HG03139 (cell line): ENCODE measurements around the gene SLC15A1.
"Not testable (repeated sequence)": the region's sequence is repeated elsewhere in the genome, so short reads cannot be mapped to it uniquely, and the experiment has no call there.

ENCODE experiments used
- ATAC-seq: cut with Tn5 transposase; IDR thresholded peaks from one replicate; pipeline ENCODE4 v1.9.1; 2021; ENCODE audit not compliant: unreplicated experiment

Gene SLC15A1

DNA sequence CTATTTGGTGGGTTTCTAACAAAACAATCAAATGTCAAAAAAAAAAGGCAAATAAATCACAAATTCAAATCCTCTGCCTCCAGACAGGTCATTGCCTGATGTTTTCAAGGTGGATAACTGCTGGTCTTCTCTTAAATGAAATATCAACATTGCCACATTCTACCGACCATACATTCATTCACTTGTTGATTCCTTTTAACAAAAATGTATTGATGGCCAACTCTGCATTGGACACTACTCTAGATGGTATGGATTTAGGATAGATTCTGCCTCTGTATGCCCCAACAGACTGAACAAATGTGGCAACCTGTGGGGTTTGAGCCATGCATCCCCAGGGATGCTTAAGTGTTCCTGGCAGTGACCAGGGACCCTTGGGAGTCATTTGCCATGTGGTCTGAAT lies 88.0 kb downstream of the SLC15A1 start:
- no peak for ATAC-seq

DNA sequence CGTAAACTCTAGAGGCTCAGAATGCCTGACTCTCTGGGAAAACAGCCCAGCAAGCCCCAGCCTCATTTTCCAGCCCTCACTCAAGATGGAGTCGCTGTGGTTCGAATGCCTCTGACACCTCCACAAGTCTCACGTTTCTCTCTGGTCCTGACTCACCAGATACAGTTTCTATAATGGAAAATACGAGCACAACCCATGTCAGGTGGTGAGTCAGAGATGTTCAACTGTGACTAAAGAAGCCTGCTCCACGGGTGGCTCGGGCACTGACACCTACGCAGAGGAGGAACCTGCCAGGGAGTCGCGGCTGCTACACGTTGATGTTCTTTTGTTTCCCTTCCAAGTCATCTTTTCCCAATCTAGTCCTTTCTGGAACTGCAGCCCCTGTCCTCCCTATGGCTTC lies 88.4 kb downstream of the SLC15A1 start:
- no peak for ATAC-seq

GRCh38 chr13:98658131-98658530 lies 94.3 kb downstream of the SLC15A1 start:
- no peak for ATAC-seq

DNA sequence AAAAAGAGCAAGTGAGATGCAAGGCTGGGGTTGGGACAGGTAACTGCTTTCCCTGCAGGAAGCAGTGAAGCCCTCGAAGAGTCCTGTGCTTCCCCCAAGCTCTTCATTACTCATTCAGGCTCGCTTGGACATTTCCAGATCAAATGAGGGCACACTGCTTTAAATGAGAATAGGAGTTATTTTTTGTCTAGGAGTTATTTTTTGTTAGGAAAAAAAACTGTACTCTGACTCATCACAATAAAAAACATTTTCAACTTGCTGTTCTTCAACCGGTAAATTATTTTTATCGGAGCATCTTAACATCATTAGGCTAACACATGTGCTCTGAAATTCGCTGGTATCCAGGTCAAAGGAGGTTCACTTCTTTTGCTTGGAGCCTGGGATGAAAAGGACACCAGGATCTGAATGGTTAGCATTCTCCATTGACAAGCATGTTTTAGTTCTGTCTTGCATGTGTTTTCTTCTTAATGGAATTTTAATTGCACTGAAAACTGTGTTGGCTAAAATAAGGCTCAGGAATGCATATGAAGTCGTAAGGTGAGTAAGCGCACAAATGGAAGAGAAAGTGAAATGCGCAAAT lies 94.9 kb downstream of the SLC15A1 start:
- no peak for ATAC-seq

DNA sequence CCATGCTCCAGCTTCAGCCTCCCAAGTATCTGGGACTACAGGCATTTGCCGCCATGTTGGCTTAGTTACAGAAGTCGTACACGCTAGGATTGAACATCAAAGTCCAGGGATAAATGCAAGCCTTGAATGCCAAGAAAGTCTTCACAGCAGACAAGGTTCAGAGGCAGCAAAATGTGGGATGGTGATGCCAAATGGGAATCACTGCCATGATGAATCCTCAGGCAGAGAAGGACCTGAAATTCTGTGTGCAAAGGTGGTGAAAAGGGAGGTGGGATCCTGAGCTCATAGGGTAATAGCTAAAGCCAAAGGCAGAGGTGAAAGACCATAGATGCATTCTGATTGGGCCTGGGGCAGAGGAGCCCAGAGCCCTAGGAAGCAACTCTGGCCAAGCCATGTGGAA lies 96.2 kb downstream of the SLC15A1 start:
- no peak for ATAC-seq

DNA sequence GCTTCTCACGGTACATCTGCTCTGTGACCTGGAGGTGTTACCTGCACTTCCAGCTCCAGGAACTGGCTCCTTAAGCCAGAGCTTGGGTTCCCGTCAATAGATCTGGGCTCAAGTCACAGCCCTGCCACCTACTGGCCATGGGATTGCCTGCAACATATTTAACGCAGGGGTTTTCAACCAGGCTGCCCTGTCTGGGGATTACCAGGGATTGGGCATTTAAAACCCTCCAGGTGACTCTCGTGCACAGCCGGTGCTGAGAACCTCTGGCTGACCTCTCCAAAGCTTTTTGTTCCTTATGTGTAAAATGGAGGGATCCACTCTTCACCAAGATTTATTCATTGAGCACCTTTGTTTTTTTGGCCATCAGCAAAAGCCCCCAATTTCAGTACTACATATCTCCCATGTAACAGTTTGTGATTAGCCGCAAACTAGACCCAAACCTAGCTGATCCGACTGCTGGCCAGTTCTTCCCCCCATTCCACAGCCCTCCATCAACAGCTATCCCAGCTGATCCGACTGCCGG lies 98.9 kb downstream of the SLC15A1 start:
- ATAC-seq = peak; percentile 88

- ATAC-seq = no peak
Measured at GRCh38 chr13:98652721-98653462, 99.6 kb downstream of the SLC15A1 start.

DNA sequence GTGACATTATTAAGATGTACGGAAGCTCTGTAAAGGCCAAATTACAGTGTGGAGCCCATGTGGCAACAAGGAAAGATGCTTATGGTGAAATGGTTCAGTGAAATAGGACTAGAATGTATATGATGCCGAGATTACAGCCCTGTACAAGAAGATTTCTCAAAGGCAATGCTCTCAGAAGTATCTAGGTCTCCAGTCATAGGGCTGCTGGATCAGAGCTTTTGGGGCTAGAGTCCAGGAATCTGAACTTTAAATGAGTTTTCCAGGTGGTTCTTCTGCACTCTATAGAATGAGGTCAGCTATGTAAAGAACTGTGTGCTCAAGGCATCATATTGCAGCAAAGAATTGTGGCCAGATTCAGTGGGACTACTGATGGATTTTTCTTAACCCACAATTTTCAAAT lies 100.2 kb downstream of the SLC15A1 start:
- no peak for ATAC-seq

- ATAC-seq = no peak
Measured at GRCh38 chr13:98651744-98652143, 100.7 kb downstream of the SLC15A1 start.

DNA sequence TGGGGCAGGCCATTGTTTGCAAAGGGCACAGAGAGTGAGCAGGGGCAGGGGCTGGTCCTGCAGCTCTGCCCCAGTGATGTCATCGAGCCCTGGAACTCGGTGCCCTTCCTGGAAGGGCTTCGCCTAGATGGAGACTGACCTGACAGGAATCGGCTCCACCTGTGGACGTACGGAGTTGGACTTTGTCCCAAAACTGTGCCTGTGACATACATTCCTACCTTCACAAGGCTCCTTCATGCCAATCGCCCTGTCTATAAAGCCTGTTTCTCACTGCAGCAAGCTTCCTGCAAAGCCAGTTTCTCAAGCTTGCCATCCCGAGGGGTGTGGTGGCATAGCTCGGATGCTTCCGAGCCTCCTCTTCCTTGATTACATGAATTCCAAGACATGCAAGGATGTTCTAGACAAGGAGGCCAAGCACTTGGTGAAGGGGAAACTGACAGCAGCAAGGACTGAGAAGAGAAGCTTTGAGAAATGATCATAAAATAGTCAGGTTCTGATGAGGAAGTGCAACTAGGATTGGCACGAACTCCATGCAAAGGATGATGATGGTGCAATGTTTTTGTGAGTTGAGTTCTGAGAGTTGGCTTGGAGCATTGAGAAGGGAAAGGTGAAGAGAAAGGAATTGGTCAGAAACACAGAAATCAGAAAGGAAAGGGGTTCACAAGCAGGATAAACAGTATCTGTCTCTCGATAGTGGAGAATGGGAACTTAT lies 101.9 kb downstream of the SLC15A1 start:
- no peak for ATAC-seq

DNA sequence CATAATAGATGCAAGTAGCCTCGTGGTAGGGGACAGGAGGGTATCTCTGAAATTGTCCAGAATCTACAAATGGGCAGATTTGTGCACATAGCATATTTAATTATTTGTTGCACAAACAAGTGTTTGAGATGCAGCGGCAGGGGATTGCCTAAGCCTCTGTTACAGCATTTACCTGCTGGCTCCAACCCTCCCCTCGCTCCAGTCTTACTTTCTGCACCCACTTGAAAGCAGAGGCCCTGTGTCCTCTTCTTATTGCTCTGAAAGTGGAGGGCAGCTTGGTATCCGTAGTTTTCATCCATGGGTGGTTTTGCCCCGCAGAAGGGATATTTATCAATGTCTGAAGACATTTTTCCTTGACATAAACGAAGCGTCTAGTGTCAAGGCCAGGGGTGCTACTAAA lies 102.6 kb downstream of the SLC15A1 start:
- ATAC-seq = no peak

DNA sequence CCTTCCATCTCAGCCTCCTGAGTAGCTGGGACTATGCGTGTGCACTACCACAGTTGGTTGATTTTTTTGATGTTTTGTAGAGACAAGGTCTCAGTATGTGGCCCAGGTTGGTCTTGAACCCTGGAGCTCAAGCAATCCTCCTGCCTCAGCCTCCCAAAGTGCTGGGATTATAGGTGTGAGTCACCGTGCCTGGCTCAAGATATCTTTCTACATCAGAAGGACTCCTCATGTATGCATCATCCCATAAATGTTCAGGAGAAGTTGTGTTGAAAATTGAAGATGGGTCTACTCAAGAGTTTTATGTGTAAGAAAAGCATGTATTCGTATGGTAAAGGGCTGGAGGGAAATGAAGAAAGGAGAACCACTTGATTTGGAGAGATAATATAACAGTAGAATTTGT lies 103.8 kb downstream of the SLC15A1 start:
- ATAC-seq = no peak

GRCh38 chr13:98648141-98648540 lies 104.3 kb downstream of the SLC15A1 start:
- ATAC-seq = no peak

- ATAC-seq = no peak
Measured at GRCh38 chr13:98647121-98647520, 105.4 kb downstream of the SLC15A1 start.

- ATAC-seq = no peak
Measured at GRCh38 chr13:98643479-98643878, 109.0 kb downstream of the SLC15A1 start.

DNA sequence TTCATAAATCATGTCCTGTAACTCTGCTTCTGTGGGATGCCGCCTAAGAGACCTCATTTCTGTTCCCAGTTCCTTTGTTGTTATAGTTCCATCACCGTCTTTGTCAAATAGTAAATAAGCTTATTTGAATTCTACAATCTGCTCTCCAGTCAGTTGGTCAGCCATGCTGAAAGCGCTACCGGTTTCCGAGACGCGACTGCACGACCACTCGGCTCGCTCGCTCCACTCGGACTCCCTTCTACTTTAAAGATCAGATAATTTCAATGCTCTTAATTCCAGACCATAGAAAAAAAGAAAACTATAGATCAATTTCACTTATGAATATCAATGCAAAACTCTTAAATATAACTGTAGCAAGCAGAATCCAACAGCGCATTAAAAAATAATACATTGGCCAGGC lies 111.4 kb downstream of the SLC15A1 start:
- ATAC-seq = no peak

DNA sequence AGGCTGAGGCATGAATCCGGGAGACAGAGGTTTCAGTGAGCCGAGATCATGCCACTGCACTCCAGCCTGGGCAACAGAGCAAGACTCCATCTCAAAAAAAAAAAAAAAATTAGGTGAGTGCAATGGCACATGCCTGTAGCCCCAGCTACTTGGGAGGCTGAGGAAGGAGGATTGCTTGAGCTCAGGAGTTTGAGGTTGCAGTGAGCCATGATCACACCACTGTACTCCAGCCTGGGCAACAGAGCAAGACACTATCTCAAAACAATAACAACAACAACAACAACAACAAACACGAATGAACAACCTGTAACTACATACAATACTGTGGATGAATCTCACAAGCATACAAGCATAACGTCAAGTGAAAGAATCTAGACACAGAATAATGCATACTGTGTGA lies 112.7 kb downstream of the SLC15A1 start:
- not testable (repeated sequence) for ATAC-seq

GRCh38 chr13:98638352-98638751 lies 114.1 kb downstream of the SLC15A1 start:
- not testable (repeated sequence) for ATAC-seq
